Left colon (tissue), 2 donors: Measurements from ENCODE around the gene NPEPPS. TPM values are rescaled to one million over a fixed set of nuclear protein-coding genes. Genes with fewer than 3 reads are reported as not detected.
"Not testable (repeated sequence)": the region's sequence is repeated elsewhere in the genome, so short reads cannot be mapped to it uniquely, and the experiment has no call there.

Experiments used
- ATAC-seq: fragments of 200-7000 bp; cut with Tn5 transposase; one replicate; pipeline ENCODE4 v1.9.1; 2020; ENCODE audit warnings: mild to moderate bottlenecking, moderate library complexity
- DNase-seq, 2 donors: peaks; one replicate each; pipeline ENCODE4 v3.0.0-alpha.2; 2020
- intact Hi-C, 2 donors: fragments of 100-400 bp; cut with DNase I in 1 of 2; cut with micrococcal nuclease in 1 of 2; formaldehyde crosslinking; loops; one replicate each; pipeline versions ENCODE4 v1.11.2 to v1.14.0; 2022; cut with DNase I, micrococcal nuclease
- long read RNA-seq: library from polyadenylated mRNA; unstranded; transcript quantifications from one replicate; pipeline ENCODE4 v2.0.0, GENCODE V29; 2021
- total RNA-seq, 2 donors: library from RNA; stranded (reverse); fragmentation: NEBNext Ultra II Directional; extraction: Animal tissue kit (Norgen Biotek cat#: 25700); gene quantifications; one replicate each; pipeline ENCODE4 v1.2.1, GENCODE V29; 2021
- donor health status: DM: no; HTN: no; CAD: no.
- donor health status: DM: yes; HTN: yes; CAD: no.

The NPEPPS gene
- 100 to 1,000 TPM; 148 to 158 TPM for total RNA-seq
- long read RNA-seq, full-length matches to known transcripts, result 83 of 172 reads
- long read RNA-seq, partial matches to known transcripts, result 64 of 172 reads
- long read RNA-seq, other reads (novel, unspliced or antisense), result 25 of 172 reads

DNA sequence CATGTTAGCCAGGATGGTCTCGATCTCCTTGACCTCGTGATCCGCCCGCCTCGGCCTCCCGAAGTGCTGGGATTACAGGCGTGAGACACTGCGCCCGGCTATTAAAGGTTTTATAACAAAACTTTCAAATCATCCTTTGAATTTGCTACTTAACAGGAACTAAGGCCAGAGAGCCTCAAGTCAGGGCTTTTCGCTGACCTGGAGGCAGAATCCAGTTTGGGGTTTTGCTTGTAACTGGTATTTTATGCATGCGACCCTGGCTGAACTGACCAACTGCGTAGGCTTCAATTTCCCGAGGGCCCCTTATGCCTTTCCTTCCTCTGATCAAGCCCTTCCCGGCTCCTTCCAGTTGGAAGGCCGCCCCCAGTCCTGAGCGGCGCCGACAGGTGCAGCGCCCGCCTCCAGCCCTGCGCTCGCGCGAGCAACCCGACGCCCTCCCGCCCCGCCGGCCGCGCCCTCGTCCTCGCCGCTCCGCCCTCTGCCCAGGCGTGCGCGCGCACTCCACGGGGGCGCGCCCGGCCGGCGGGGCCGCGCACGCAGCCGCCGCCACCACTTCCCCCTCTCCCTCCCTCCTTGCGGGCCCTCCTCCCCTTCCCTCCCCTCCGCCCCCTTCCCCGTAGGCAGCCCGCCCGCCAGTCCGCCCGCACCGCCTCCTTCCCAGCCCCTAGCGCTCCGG, at the start of gene NPEPPS:
Gene NPEPPS (plus strand): TSS at position 552 of the 676 bp plus-strand sequence. CDS start 193 bp downstream, outside the sequence.
- peak; percentile 87 for ATAC-seq
- DNase-seq, result peak; percentile 91 to 93
- intact Hi-C loops, result not testable (repeated sequence)

GRCh38 chr17:47491841-47492212, 39.1 kb upstream of the NPEPPS start:
- peak in 1 of 2 donors; percentile 9 for DNase-seq
- intact Hi-C loops, ATAC-seq: not testable (repeated sequence)

GRCh38 chr17:47499074-47499473, 31.8 kb upstream of the NPEPPS start:
- DNase-seq, intact Hi-C loops, ATAC-seq: not testable (repeated sequence)

GRCh38 chr17:47499494-47499893, 31.4 kb upstream of the NPEPPS start:
- DNase-seq, intact Hi-C loops: not testable (repeated sequence)
- ATAC-seq, result peak; percentile 67

GRCh38 chr17:47500620-47501019, 30.3 kb upstream of the NPEPPS start:
- peak; percentile 72 for ATAC-seq
- DNase-seq, intact Hi-C loops: not testable (repeated sequence)

DNA sequence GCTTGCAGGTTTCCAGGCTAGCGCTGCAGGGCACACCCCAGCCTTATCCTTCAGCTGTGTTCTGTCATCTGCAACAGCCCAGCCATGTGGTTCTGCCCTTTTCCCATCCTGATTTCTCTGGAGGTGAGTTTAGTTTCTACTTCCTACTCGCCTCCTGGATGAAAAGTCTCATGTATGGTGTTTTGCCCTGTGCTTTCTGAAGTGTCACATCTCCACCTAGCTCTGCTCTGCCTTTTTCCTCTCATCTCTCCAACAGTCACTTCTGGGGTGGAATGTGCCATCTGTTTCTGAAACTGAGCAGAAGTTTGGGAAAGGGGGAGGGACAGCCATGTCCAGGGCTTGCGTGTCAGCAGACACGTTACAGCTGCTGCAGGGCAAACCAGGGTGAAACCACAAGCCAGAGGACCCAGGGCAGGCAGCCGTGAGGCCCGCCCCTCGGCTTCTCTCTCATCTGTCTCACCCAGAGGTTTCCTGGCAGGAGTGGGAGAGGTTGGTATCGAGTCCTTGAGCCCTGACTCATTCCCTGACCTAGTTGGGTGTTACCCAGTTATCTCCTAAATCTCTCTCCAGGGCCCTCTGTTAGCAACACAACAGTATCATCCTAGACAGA, 28.7 kb upstream of the NPEPPS start:
- intact Hi-C loops, result not testable (repeated sequence)
- DNase-seq (peak; percentile 18 to 41), ATAC-seq (peak; percentile 83)

DNA sequence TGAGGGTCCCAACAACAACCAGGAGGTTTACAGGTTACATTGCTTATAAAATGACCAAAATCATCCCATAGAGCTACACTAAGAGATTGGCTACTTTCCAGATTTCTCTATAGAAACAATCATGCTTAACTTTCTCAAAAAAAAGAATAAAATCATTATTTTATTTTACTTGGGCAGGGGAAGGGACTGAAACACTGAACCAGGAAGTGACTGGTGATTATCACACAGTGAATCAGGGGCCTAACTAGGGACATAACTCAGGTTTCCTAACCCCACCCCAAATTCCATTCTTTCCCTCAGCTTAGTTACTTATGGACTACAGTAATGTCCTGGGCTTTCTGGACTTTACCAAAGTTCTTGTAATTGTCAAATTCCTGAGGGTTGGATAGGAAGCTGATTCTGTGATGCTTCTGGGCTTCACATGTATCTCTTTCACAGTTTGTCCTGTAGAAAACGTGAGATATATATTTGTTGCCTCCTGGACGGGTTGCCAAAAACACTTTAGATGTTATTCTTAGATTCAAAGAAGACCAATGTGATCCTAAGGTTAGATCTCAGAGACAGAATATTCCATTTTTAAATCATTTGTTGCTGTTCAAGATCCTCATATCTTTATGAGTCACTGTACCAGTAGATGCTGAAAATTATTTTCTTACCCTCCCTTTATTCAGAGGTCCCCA, 28.0 kb upstream of the NPEPPS start:
- ATAC-seq, result peak; percentile 63
- DNase-seq, intact Hi-C loops: not testable (repeated sequence)

GRCh38 chr17:47511701-47512146, 19.2 kb upstream of the NPEPPS start:
- peak; percentile 75 for ATAC-seq
- intact Hi-C loops, result not testable (repeated sequence)
- DNase-seq, result peak; percentile 17 to 40

GRCh38 chr17:47513301-47513700, 17.6 kb upstream of the NPEPPS start:
- intact Hi-C loops, ATAC-seq, DNase-seq: not testable (repeated sequence)

- intact Hi-C loops, DNase-seq, ATAC-seq: not testable (repeated sequence)
Observed at GRCh38 chr17:47518880-47519279, 12.0 kb upstream of the NPEPPS start.

- ATAC-seq, DNase-seq, intact Hi-C loops: not testable (repeated sequence)
Observed at GRCh38 chr17:47519365-47519764, 11.5 kb upstream of the NPEPPS start.

- DNase-seq, intact Hi-C loops: not testable (repeated sequence)
Observed at GRCh38 chr17:47520279-47520678, 10.6 kb upstream of the NPEPPS start.

GRCh38 chr17:47521434-47521833, 9.5 kb upstream of the NPEPPS start:
- intact Hi-C loops, DNase-seq: not testable (repeated sequence)
- peak; percentile 57 for ATAC-seq

More at GRCh38 chr17:47520279-47520678, 10.6 kb upstream of the NPEPPS start:
- ATAC-seq, result not testable (repeated sequence)

GRCh38 chr17:47522341-47522740, 8.6 kb upstream of the NPEPPS start:
- intact Hi-C loops, DNase-seq: not testable (repeated sequence)
- ATAC-seq, result peak; percentile 34

- DNase-seq, result peak in 1 of 2 donors; percentile 26
- intact Hi-C loops, result not testable (repeated sequence)
- peak; percentile 59 for ATAC-seq
Observed at GRCh38 chr17:47531233-47531820, 419 bp downstream of the NPEPPS start.

DNA sequence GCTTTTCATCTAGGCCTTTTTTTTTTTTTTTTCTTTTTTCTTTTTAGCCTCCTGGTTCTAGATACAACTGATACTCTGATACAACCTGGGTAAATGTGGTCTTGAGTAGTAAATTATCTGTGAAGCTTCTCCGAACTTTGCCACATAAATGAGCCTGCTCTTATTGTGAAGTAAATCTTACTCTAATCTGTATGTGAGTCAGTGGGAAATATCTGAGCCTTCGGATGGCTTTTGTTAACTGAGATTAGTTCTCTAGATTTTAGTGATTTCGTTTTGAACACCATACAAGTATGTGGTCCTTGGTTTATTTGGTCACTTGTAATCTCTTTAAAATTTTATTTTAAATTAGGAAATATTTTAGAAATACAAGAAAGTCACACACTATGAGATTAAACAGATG, 8.2 kb downstream of the NPEPPS start:
- ATAC-seq, intact Hi-C loops: not testable (repeated sequence)

GRCh38 chr17:47541676-47542075, 10.8 kb downstream of the NPEPPS start:
- ATAC-seq, intact Hi-C loops, DNase-seq: not testable (repeated sequence)

More for the DNA sequence above, 8.2 kb downstream of the NPEPPS start:
- DNase-seq, result not testable (repeated sequence)

DNA sequence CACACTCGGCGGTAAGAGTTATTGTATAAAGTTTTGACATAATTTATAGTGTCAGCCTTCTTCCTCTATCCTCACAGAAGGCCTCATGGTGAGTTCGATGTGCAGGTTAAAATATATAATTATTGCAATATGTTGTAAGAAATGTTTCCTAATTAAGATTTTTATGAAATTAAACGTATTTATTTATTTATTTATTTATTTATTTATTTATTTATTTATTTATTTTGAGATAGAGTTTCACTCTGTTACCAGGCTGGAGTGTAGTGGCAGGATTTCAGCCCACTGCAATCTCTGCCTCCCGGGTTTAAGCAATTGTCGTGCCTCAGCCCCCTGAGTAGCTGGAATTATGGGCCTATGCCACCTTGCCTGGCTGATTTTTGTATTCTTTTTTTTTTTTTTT, 13.4 kb downstream of the NPEPPS start:
- intact Hi-C loops, DNase-seq, ATAC-seq: not testable (repeated sequence)

DNA sequence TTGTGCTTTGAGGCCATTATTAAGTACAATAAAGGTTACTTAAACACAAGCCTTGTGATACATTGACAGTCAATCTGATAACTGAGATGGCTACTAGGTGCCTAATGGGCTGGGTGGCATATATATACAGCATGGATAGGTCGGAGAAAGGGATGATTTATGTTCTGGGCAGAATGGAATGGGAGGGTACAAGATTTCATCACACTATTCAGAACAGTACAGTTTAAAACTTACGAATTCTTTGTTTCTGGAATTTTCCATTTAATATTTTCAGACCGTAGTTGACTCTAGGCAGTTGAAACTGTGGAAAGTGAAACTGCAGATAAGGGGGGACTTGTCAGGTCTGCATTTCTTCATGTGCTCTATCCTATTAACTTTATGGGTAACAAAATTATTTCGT, 23.8 kb downstream of the NPEPPS start:
- ATAC-seq, DNase-seq, intact Hi-C loops: not testable (repeated sequence)
